Testis (tissue), 2 donors: ENCODE data around the gene DSC3.

Experiments
- CTCF ChIP-seq, 3 experiments: fragments of 450-650 bp in 2 of 3; fragments of 200-600 bp in 1 of 3; sonication (generic) in 1 of 3; IDR thresholded peaks; one replicate each; pipeline ENCODE4 v1.5.1; 2016 to 2019; ENCODE audit warnings: antibody characterized with exemption in 3 of 3, mild to moderate bottlenecking in 2 of 3, moderate library complexity in 1 of 3
- POLR2A ChIP-seq: fragments of 450-650 bp; IDR thresholded peaks from one replicate; pipeline ENCODE4 v1.6.1; 2017; ENCODE audit warnings: antibody characterized with exemption, mild to moderate bottlenecking, moderate library complexity

GRCh38 chr18:31041271-31042083 lies 1.1 kb downstream of the DSC3 start:
- TF ChIP-seq POLR2A (no peak), CTCF (IDR thresholded peaks at IDR 0.05) (no peak)
